Stimulated activated CD8-positive, alpha-beta memory T cell treated with anti-CD3 and anti-CD28 coated beads, Interleukin-12 subunit alpha, Interleukin-12 subunit beta, amount 100 ng/mL, for 24 hours (primary cell): ENCODE results near the gene NOS1.
"Not testable (repeated sequence)": the region's sequence is repeated elsewhere in the genome, so short reads cannot be mapped to it uniquely, and the experiment has no call there.

Experiments used
- DNase-seq: peaks from one replicate; pipeline ENCODE4 v3.0.0-alpha.2; 2020; ENCODE audit errors: extremely low read depth

NOS1 gene

GRCh38 chr12:117208811-117209455 is 152.5 kb downstream of the NOS1 start:
- DNase-seq: no peak

GRCh38 chr12:117208206-117208605 is 153.2 kb downstream of the NOS1 start:
- DNase-seq: no peak

- no peak for DNase-seq
These were observed 153.8 kb downstream of the NOS1 start for GRCh38 chr12:117207675-117208074.

GRCh38 chr12:117202556-117202955 is 158.9 kb downstream of the NOS1 start:
- no peak for DNase-seq

GRCh38 chr12:117202033-117202432 is 159.4 kb downstream of the NOS1 start:
- no peak for DNase-seq

- not testable (repeated sequence) for DNase-seq
These were observed 161.3 kb downstream of the NOS1 start for GRCh38 chr12:117199956-117200744.

GRCh38 chr12:117196334-117196733 is 165.1 kb downstream of the NOS1 start:
- not testable (repeated sequence) for DNase-seq

- not testable (repeated sequence) for DNase-seq
These were observed 166.4 kb downstream of the NOS1 start for GRCh38 chr12:117195027-117195426.

GRCh38 chr12:117193903-117194302 is 167.5 kb downstream of the NOS1 start:
- DNase-seq: no peak

- DNase-seq: not testable (repeated sequence)
These were observed 168.8 kb downstream of the NOS1 start for GRCh38 chr12:117192581-117192980.

GRCh38 chr12:117192057-117192456 is 169.4 kb downstream of the NOS1 start:
- DNase-seq: no peak

GRCh38 chr12:117190210-117190781 is 171.1 kb downstream of the NOS1 start, which contains the start of gene FBXO21:
Gene FBXO21, minus strand, starts transcription at chr12:117190470. Its CDS starts 14 bp downstream, at chr12:117190456.
- peak; percentile 79 for DNase-seq

GRCh38 chr12:117189725-117190209 is 171.7 kb downstream of the NOS1 start:
- no peak for DNase-seq

GRCh38 chr12:117188961-117189724 is 172.3 kb downstream of the NOS1 start:
- no peak for DNase-seq

GRCh38 chr12:117188121-117188665 is 173.2 kb downstream of the NOS1 start:
- no peak for DNase-seq

GRCh38 chr12:117187421-117187820 is 174.0 kb downstream of the NOS1 start:
- no peak for DNase-seq

GRCh38 chr12:117182866-117183265 is 178.6 kb downstream of the NOS1 start:
- no peak for DNase-seq

GRCh38 chr12:117181468-117181843 is 180.0 kb downstream of the NOS1 start:
- DNase-seq: not testable (repeated sequence)

GRCh38 chr12:117180758-117181467 is 180.5 kb downstream of the NOS1 start:
- DNase-seq: no peak

- no peak for DNase-seq
These were observed 182.7 kb downstream of the NOS1 start for GRCh38 chr12:117178745-117179144.

- no peak for DNase-seq
These were observed 183.1 kb downstream of the NOS1 start for GRCh38 chr12:117178301-117178700.
